NT2/D1 (cell line): Measurements from ENCODE around the gene LHX8.

Experiments
- DNase-seq: peaks from one replicate; pipeline ENCODE4 v3.0.0-alpha.2; 2011; ENCODE audit warnings: low read depth, low spot score
- H3K27me3 ChIP-seq: 2 replicates; pipeline ENCODE4 v1.6.0; 2011; ENCODE audit warnings: mild to moderate bottlenecking; ENCODE audit not compliant: insufficient read length, insufficient read depth
- H3K36me3 ChIP-seq: 2 replicates; pipeline ENCODE4 v1.6.1; 2011; ENCODE audit warnings: mild to moderate bottlenecking, low read length, mixed read lengths; ENCODE audit not compliant: insufficient read depth, insufficient read length
- H3K4me1 ChIP-seq: 2 replicates; pipeline ENCODE4 v1.5.1; 2011; ENCODE audit not compliant: insufficient read depth, insufficient read length
- H3K4me3 ChIP-seq: 2 replicates; pipeline ENCODE4 v1.5.1; 2011; ENCODE audit warnings: low read depth; ENCODE audit not compliant: insufficient read length
- H3K9ac ChIP-seq: 2 replicates; pipeline ENCODE4 v1.6.0; 2011; ENCODE audit warnings: low read depth; ENCODE audit not compliant: insufficient read length
- H3K9me3 ChIP-seq: 2 replicates; pipeline ENCODE4 v1.5.1; 2011; ENCODE audit warnings: mild to moderate bottlenecking, low read length; ENCODE audit not compliant: insufficient read depth
- SUZ12 ChIP-seq: IDR thresholded peaks from 2 replicates; pipeline ENCODE4 v1.6.1; 2011; ENCODE audit not compliant: insufficient read length, insufficient read depth; ENCODE audit errors: extremely low read depth
- YY1 ChIP-seq: IDR thresholded peaks from 2 replicates; pipeline ENCODE4 v1.6.1; 2011; ENCODE audit not compliant: insufficient read length, insufficient read depth
- ZNF274 ChIP-seq: IDR thresholded peaks from 2 replicates; pipeline ENCODE4 v1.6.1; 2011; ENCODE audit warnings: mild to moderate bottlenecking, low read depth, low read length

The LHX8 gene

DNA sequence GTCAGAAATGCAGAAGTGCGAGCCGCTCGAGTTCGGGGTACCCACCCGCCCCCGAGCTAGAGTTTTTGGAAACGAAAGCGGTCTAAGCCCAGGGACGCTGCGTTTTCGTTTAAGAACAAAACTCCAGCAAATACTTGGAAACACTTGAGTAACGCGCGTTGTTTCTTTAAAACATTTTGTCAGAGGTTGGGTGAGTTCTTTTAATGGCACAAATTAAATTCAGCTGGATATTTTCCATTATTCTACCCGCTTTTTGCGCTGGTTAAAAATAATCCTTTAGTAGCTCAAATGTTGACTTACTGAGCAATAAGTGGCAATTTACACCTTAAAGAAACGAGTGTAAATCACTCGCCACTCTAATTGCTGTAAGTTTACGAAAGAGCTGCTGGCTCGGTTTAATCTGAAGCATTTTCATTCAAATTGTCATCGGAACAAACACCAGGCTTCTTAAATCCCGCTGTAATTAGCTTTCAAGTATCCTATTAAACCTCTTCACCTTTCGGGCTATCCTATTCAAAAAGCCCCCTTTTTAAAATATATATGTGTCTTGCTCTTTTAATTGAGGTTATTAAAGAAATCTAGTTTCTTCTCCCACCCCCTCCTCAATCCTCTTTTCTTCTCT is 1.5 kb downstream of the LHX8 start:
- no peaks in the 10 kb centered on the region for H3K36me3 ChIP-seq
- peak overlapping the region; percentile 64 for H3K4me3 ChIP-seq
- H3K9me3 ChIP-seq = no peaks in the 10 kb centered on the region
- DNase-seq = no peak
- H3K4me1 ChIP-seq = peaks cover 4% of the 10 kb centered on the region
- TF ChIP-seq YY1 = no peak
- TF ChIP-seq SUZ12 = no peak
- no peak for TF ChIP-seq ZNF274
- peaks cover 98% of the 10 kb centered on the region for H3K27me3 ChIP-seq
- peak overlapping the region; percentile 61 for H3K9ac ChIP-seq

DNA sequence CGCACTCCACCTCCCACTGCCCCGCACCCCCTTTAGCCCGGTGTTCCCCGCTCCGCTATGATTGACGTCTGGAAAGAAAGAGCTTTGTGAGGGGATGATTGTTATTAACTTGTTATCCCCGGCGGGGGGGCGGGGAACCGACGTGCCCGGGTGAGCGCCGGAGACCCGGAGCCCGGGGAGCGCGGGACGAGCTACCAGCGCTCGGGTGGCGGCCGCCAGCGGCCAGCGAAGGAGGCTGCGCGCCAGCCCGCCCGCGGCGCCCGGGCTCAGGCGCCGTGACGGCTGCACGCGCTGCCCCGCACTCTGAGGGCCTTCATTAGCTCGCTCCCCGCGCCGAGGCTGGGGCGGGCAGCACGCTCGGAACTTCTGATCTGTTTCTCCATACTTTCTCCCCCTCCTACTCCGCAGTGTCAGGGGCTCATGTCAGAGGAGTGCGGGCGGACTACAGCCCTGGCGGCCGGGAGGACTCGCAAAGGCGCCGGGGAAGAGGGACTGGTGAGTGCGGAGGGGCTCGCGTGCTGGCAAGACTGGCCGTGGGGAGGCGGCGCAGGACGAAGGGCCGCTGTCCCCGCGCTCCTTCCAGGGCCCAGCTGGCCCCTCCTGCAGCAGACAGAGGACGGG is 2.1 kb downstream of the LHX8 start:
- Histone ChIP-seq H3K4me1 (peaks cover 4% of the 10 kb centered on the region), H3K9me3 (no peaks in the 10 kb centered on the region), H3K36me3 (no peaks in the 10 kb centered on the region), H3K9ac (peak overlapping the region; percentile 63), H3K27me3 (peaks cover 96% of the 10 kb centered on the region), H3K4me3 (peak overlapping the region; percentile 64)
- no peak for DNase-seq
- TF ChIP-seq ZNF274 = no peak
- peak; percentile 25 for TF ChIP-seq SUZ12

DNA sequence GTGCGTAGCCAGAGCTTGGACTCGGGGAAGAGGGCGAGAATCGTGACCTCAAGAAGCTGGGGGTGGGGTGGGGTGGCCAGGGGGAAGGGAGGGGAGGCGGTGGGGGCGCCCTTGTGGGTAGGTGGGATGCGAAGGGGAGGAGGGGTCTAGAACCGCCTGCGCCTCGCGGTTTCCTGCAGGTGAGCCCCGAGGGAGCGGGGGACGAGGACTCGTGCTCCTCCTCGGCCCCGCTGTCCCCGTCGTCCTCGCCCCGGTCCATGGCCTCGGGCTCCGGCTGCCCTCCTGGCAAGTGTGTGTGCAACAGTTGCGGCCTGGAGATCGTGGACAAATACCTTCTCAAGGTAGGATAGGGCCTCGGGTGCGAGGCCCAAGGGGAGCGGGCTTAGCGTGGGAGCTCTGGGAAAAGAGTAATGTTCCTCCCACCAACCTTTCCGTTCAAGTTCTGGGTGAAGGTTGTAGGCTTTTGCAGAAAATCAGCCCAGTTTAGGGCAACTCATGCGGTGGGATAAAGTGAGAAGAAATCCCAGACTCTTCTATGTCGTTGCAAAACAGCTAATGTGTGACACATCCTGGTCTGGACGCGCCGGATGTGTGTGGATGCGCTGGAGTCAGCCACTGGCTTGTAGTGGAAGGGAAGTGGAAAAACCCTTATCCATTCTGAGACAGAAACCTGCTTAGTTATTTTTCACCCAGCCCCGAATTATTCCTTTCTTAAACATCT is 2.9 kb downstream of the LHX8 start:
- peak; percentile 28 for TF ChIP-seq SUZ12
- no peak for TF ChIP-seq ZNF274
- no peak for TF ChIP-seq YY1
- no peaks in the 10 kb centered on the region for H3K36me3 ChIP-seq
- H3K9me3 ChIP-seq = no peaks in the 10 kb centered on the region
- H3K27me3 ChIP-seq = peaks cover 88% of the 10 kb centered on the region
- peaks cover 2% of the 10 kb centered on the region for H3K4me1 ChIP-seq
- peak overlapping the region; percentile 54 for H3K4me3 ChIP-seq
- peak overlapping the region; percentile 65 for H3K9ac ChIP-seq
- DNase-seq = no peak

- no peaks in the 10 kb centered on the region for H3K36me3 ChIP-seq
- DNase-seq = no peak
- no peak overlapping the region for H3K4me3 ChIP-seq
- H3K27me3 ChIP-seq = no peaks in the 10 kb centered on the region
- H3K9ac ChIP-seq = no peak overlapping the region
- TF ChIP-seq ZNF274 = no peak
- no peak for TF ChIP-seq YY1
- no peak for TF ChIP-seq SUZ12
- H3K4me1 ChIP-seq = no peaks in the 10 kb centered on the region
- no peaks in the 10 kb centered on the region for H3K9me3 ChIP-seq
Measured at GRCh38 chr1:75152092-75152491, 17.9 kb downstream of the LHX8 start.

DNA sequence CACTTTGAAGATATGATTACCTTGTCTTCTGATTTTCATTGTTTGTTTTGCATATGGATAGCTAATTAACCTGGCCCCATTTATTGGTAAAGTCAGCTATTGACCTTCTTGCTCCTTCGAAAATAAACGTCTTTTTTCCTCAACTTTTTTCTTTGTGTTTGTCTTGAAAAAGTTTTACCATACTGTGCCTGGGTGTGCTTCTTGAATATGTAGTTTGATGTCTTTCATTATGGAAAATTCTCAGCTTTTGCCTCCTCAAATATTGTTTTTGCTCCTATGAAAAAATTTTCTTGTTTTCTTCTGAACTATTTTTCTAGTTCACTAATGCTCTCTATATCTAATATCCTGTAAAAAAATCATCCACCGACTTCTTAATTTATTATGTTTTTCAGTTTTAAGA is 25.0 kb downstream of the LHX8 start:
- Histone ChIP-seq H3K9me3 (no peaks in the 10 kb centered on the region; the same call in 1 of the 2 replicates), H3K36me3 (no peaks in the 10 kb centered on the region), H3K27me3 (no peaks in the 10 kb centered on the region), H3K9ac (no peak overlapping the region), H3K4me1 (no peaks in the 10 kb centered on the region), H3K4me3 (no peak overlapping the region)
- no peak for DNase-seq
- TF ChIP-seq SUZ12 = no peak
- TF ChIP-seq YY1 = no peak
- TF ChIP-seq ZNF274 = no peak

DNA sequence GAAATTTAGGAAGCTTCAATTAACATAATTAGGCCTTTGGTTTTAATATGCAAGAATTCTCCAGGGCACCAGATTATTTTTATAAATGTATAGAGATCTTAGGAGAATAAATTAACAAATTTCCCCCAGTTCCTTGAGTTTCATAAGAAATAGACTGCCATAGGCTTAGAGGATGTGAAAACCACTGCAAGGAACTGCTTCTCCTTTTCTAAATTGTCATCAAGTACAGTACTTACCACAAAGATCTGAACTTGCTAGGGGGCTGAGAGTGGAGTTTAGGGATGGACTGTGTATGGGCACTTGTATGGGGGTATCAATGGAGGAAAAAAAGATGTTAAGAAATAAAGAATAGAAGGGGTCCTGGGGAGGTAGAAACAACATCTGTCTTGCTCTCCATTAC is 31.1 kb downstream of the LHX8 start:
- no peaks in the 10 kb centered on the region for H3K27me3 ChIP-seq
- H3K36me3 ChIP-seq = no peaks in the 10 kb centered on the region
- no peaks in the 10 kb centered on the region for H3K4me1 ChIP-seq
- no peak for DNase-seq
- TF ChIP-seq SUZ12 (no peak), ZNF274 (no peak), YY1 (no peak)
- no peaks in the 10 kb centered on the region for H3K9me3 ChIP-seq
- H3K4me3 ChIP-seq = no peak overlapping the region
- H3K9ac ChIP-seq = no peak overlapping the region

DNA sequence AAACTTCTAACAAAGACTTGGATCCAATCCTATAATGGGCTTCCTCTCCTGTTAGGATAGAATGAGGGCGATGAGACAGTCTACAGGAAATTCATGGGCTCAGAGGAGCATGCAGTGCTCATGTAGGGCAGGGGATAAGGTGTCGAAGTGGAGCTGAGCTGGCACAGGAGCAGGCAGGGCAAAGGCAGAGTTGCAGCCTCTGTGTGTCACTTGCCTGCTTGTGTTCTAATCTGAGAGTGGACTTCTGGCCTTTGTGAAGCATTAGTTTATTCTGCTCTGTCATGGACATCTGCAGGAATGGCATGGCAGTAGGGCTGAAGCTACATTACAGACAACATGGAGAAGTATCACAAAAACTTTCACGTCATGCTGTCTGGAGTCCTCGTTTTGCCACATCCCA is 32.6 kb downstream of the LHX8 start:
- no peaks in the 10 kb centered on the region for H3K36me3 ChIP-seq
- H3K27me3 ChIP-seq = no peaks in the 10 kb centered on the region
- H3K9ac ChIP-seq = no peak overlapping the region
- no peak for TF ChIP-seq SUZ12
- no peak for TF ChIP-seq ZNF274
- no peak for TF ChIP-seq YY1
- H3K4me1 ChIP-seq = no peaks in the 10 kb centered on the region
- no peak for DNase-seq
- H3K4me3 ChIP-seq = no peak overlapping the region
- no peaks in the 10 kb centered on the region for H3K9me3 ChIP-seq
